PC-3 (cell line): ENCODE results near the gene NAV2. TPM values are rescaled to one million over a fixed set of nuclear protein-coding genes. Genes with fewer than 3 reads are reported as not detected.
A peak's percentile ranks its signal among the peaks of the same experiment; 100 is the strongest.

Experiments used
- ATAC-seq: fragments of 200-7000 bp; cut with Tn5 transposase; 2 replicates; pipeline ENCODE4 v1.9.1; 2020; ENCODE audit warnings: mild to moderate bottlenecking, moderate library complexity
- BruUV-seq: library from RNA; stranded (reverse); fragments of 400-500 nt; replicated peaks from 2 replicates; lab custom pipeline; 2021; lab: Mats Ljungman, UMichigan
- CTCF ChIA-PET: fragments of 300-600 bp; sonication (Branson Sonifier 250); formaldehyde crosslinking; loops from one replicate; lab custom pipeline; 2022; ENCODE audit warnings: antibody characterized with exemption; lab: Charles Lee
- POLR2A ChIA-PET: fragments of 300-600 bp; sonication (Branson Sonifier 250); formaldehyde crosslinking; loops from one replicate; lab custom pipeline; 2022; ENCODE audit warnings: antibody characterized with exemption; ENCODE audit not compliant: unreplicated experiment; lab: Charles Lee
- DNase-seq: peaks from one replicate; pipeline ENCODE4 v3.0.0-alpha.2; 2015
- H2AFZ ChIP-seq: fragments of 300-600 bp; sonication (generic); 2 replicates; pipeline ENCODE4 v1.6.0; 2016; ENCODE audit warnings: antibody characterized with exemption, low read length
- H3F3A ChIP-seq: fragments of 300-600 bp; sonication (generic); one replicate; pipeline ENCODE4 v1.6.0; 2017; ENCODE audit warnings: antibody characterized with exemption, low read length, control low read depth, mild to moderate bottlenecking; ENCODE audit not compliant: unreplicated experiment
- H3K27ac ChIP-seq: fragments of 300-600 bp; sonication (generic); 2 replicates; pipeline ENCODE4 v1.5.1; 2016; ENCODE audit warnings: mild to moderate bottlenecking, low read length
- H3K27me3 ChIP-seq: fragments of 300-600 bp; sonication (generic); 2 replicates; pipeline ENCODE4 v1.6.1; 2016; ENCODE audit warnings: low read length, mixed read lengths
- H3K36me3 ChIP-seq: fragments of 300-600 bp; sonication (generic); 2 replicates; pipeline ENCODE4 v1.6.1; 2016; ENCODE audit warnings: low read depth, mixed run types, low read length, mixed read lengths
- H3K4me1 ChIP-seq: fragments of 300-600 bp; sonication (generic); 2 replicates; pipeline ENCODE4 v1.5.1; 2016; ENCODE audit warnings: low read length; ENCODE audit not compliant: insufficient read depth
- H3K4me2 ChIP-seq: fragments of 300-600 bp; sonication (generic); 2 replicates; pipeline ENCODE4 v1.6.0; 2016; ENCODE audit warnings: low read length
- H3K4me3 ChIP-seq: fragments of 300-600 bp; sonication (generic); 2 replicates; pipeline ENCODE4 v1.5.1; 2016; ENCODE audit warnings: mild to moderate bottlenecking, low read length, mixed read lengths
- H3K79me2 ChIP-seq: fragments of 300-600 bp; sonication (generic); 2 replicates; pipeline ENCODE4 v1.6.1; 2017; ENCODE audit warnings: low read length, mixed read lengths
- H3K9ac ChIP-seq: fragments of 300-600 bp; sonication (generic); 2 replicates; pipeline ENCODE4 v1.6.0; 2016; ENCODE audit warnings: mild to moderate bottlenecking, low read length
- H3K9me2 ChIP-seq: fragments of 300-600 bp; sonication (generic); replicated peaks from 2 replicates; pipeline ENCODE4 v1.6.1; 2016; ENCODE audit warnings: mixed run types, low read length, mixed read lengths
- H3K9me3 ChIP-seq: fragments of 300-600 bp; sonication (generic); 2 replicates; pipeline ENCODE4 v1.6.1; 2016; ENCODE audit warnings: low read length, mixed read lengths
- H4K20me1 ChIP-seq: fragments of 300-600 bp; sonication (generic); 2 replicates; pipeline ENCODE4 v1.6.1; 2016; ENCODE audit warnings: low read length, mixed read lengths
- EZH2 ChIP-seq: fragments of 300-600 bp; sonication (generic); IDR thresholded peaks from one replicate; pipeline ENCODE4 v1.6.1; 2017; ENCODE audit warnings: antibody characterized with exemption, mild to moderate bottlenecking, low read length; ENCODE audit not compliant: unreplicated experiment
- EZH2phosphoT487 ChIP-seq: fragments of 300-600 bp; sonication (generic); IDR thresholded peaks from 2 replicates; pipeline ENCODE4 v1.6.1; 2018; ENCODE audit warnings: mild to moderate bottlenecking, antibody characterized with exemption, low read length, borderline replicate concordance
- intact Hi-C: fragments of 100-400 bp; cut with micrococcal nuclease; formaldehyde crosslinking; loops from 2 replicates; pipeline ENCODE4 v1.9.0; 2023
- total RNA-seq: library from RNA; depleted of rRNA; stranded (reverse); fragments of >200 nt; gene quantifications from 2 replicates; pipeline ENCODE4 v1.2.3, GENCODE V29; 2014
- TF ChIP-seq, protein P1 (sequence below): fragments of 300-600 bp; sonication (generic); conservative IDR thresholded peaks from 2 replicates; pipeline ENCODE4 v1.5.1; 2017; ENCODE audit warnings: antibody characterized with exemption, low read depth, mild to moderate bottlenecking, low read length

The NAV2 gene
- total RNA-seq, 1 experiment from 2014 or later, result 10.4 TPM

DNA sequence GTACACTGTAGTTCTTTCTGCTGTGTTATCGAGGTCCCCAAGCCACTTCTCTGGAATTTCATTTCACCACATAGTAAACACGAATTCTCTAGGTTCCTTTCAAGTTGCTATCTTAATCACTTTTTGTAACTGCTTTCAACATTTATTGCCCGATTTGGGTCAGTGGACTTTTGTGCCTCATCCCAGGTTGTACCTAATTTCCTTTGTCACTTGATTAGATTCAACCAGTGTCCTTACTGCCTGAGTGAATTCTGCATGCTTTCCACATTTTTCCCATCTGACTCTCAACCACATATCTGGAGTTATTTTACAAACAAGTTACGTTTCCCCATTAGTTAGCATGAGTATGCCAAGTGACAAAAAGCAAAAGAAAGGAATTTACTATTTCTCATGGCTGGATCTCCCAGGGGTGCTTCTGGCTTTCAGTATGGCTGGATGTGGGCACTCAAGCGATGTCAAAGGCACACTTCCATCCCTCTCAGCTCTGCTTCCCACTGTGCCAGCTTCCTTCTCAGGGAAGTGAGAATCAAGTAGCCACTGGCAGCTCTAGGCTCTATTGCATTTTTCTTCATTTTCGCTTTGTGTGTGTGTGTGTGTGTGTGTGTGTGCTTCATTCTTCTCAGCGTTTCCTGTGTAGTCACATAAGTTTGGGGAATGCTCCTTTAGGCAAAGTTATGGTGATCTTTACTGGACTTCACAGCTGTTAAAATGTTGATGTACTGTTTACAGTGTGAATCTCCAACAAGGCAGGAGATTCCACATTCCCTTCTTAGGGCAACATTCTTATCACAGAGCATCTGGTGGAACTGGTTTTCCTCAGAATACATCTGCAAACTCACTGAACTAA is 318.7 kb downstream of the NAV2 start:
- ChIA-PET CTCF (no interaction called here), POLR2A (interaction anchor here (0.6 kb wide), 1 partner anchor 27 kb away, joined by 3 read pairs; no protein-coding TSS in a partner anchor)
- no TSS peak for BruUV-seq
- ATAC-seq (peak; percentile 11; the same call in 1 of the 2 replicates), DNase-seq (peak; percentile 70)
- Histone ChIP-seq H3K27ac (peak overlapping the region; percentile 88), H3K9me2 (no peaks in the 10 kb centered on the region), H3K79me2 (no peaks in the 10 kb centered on the region), H3K36me3 (no peaks in the 10 kb centered on the region), H3K4me3 (peak overlapping the region; percentile 35; the same call in 1 of the 2 replicates), H3K4me1 (peaks cover 55% of the 10 kb centered on the region), H2AFZ (no peak overlapping the region), H3K4me2 (peak overlapping the region; percentile 60), H3F3A (no peaks in the 10 kb centered on the region), H3K9me3 (no peaks in the 10 kb centered on the region), H3K9ac (peak overlapping the region; percentile 54; the same call in 1 of the 2 replicates), H4K20me1 (no peaks in the 10 kb centered on the region), H3K27me3 (no peaks in the 10 kb centered on the region)
- intact Hi-C loops, result loop anchor here (10.0 kb wide), 2 partner anchors 77 to 83 kb away; no protein-coding TSS in a partner anchor
- TF ChIP-seq EZH2 (no peak), EZH2phosphoT487 (no peak)
- TF ChIP-seq, protein P1, sequence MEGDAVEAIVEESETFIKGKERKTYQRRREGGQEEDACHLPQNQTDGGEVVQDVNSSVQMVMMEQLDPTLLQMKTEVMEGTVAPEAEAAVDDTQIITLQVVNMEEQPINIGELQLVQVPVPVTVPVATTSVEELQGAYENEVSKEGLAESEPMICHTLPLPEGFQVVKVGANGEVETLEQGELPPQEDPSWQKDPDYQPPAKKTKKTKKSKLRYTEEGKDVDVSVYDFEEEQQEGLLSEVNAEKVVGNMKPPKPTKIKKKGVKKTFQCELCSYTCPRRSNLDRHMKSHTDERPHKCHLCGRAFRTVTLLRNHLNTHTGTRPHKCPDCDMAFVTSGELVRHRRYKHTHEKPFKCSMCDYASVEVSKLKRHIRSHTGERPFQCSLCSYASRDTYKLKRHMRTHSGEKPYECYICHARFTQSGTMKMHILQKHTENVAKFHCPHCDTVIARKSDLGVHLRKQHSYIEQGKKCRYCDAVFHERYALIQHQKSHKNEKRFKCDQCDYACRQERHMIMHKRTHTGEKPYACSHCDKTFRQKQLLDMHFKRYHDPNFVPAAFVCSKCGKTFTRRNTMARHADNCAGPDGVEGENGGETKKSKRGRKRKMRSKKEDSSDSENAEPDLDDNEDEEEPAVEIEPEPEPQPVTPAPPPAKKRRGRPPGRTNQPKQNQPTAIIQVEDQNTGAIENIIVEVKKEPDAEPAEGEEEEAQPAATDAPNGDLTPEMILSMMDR, result no peak

DNA sequence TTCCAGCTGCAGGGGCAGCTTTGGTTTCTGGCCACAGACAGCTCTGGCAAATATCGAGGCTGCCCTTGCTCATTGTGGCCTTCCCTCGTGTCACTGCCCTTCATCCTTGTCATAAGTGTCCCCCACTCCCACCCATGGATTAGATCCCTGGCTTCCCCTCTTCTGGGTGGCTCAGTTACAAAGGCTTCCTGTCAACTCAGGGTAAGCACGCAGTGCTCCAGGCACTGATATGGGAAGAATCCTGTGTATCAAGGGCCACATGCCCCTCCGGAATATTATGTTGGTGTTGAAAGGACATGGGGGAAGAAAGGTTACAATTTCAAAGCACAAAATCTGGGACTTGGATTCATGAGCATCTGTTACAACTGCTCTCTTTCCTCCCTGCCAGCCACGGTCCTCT is 319.5 kb downstream of the NAV2 start:
- Histone ChIP-seq H2AFZ (no peak overlapping the region), H4K20me1 (no peaks in the 10 kb centered on the region), H3K4me1 (peaks cover 55% of the 10 kb centered on the region), H3K9me2 (no peaks in the 10 kb centered on the region), H3K27me3 (no peaks in the 10 kb centered on the region), H3K9me3 (no peaks in the 10 kb centered on the region), H3F3A (no peaks in the 10 kb centered on the region), H3K79me2 (no peaks in the 10 kb centered on the region), H3K36me3 (no peaks in the 10 kb centered on the region), H3K27ac (peak overlapping the region; percentile 88), H3K4me2 (peak overlapping the region; percentile 60), H3K9ac (peak overlapping the region; percentile 54; the same call in 1 of the 2 replicates), H3K4me3 (no peak overlapping the region)
- CTCF ChIA-PET, result no interaction called here
- BruUV-seq, result no TSS peak
- DNase-seq (no peak), ATAC-seq (no peak)
- TF ChIP-seq, protein P1, result no peak
- TF ChIP-seq EZH2 (no peak), EZH2phosphoT487 (no peak)
- intact Hi-C loops, result loop anchor here (10.0 kb wide), 2 partner anchors 77 to 83 kb away; no protein-coding TSS in a partner anchor
- POLR2A ChIA-PET, result no interaction called here
